Ascending aorta (tissue), 2 donors: ENCODE data around the gene ATXN10. TPM values are rescaled to one million over a fixed set of nuclear protein-coding genes. Genes with fewer than 3 reads are reported as not detected.

ENCODE experiments used
- DNase-seq, 2 donors: peaks; one replicate each; pipeline ENCODE4 v3.0.0-alpha.2; 2019; ENCODE audit warnings: low spot score in 2 of 2
- H3K27ac ChIP-seq, 2 donors: fragments of 200-600 bp; sonication (generic); one replicate each; pipeline ENCODE4 v1.5.1; 2016 to 2017; ENCODE audit warnings: mild to moderate bottlenecking in 1 of 2
- H3K27me3 ChIP-seq: fragments of 200-600 bp; sonication (generic); one replicate; pipeline ENCODE4 v1.5.1; 2017
- H3K36me3 ChIP-seq, 2 donors: fragments of 200-600 bp; sonication (generic); one replicate each; pipeline ENCODE4 v1.5.1; 2016
- H3K4me1 ChIP-seq, 2 donors: fragments of 200-600 bp; sonication (generic); one replicate each; pipeline ENCODE4 v1.5.1; 2016 to 2017; ENCODE audit warnings: mild to moderate bottlenecking in 1 of 2
- H3K4me3 ChIP-seq, 2 donors: fragments of 200-600 bp; sonication (generic); one replicate each; pipeline ENCODE4 v1.5.1; 2016 to 2017; ENCODE audit warnings: mild to moderate bottlenecking in 1 of 2
- H3K9me3 ChIP-seq, 2 donors: fragments of 200-600 bp; sonication (generic); one replicate each; pipeline ENCODE4 v1.5.1; 2016
- CTCF ChIP-seq, 3 experiments: fragments of 200-600 bp in 2 of 3; fragments of 450-650 bp in 1 of 3; sonication (generic) in 2 of 3; IDR thresholded peaks; one replicate each; pipeline ENCODE4 v1.5.1; 2016 to 2019; ENCODE audit warnings: antibody characterized with exemption in 3 of 3, mild to moderate bottlenecking in 1 of 3, moderate library complexity in 1 of 3
- intact Hi-C: fragments of 100-400 bp; cut with DNase I; formaldehyde crosslinking; loops from one replicate; pipeline ENCODE4 v1.15.1; 2023
- total RNA-seq: library from RNA; depleted of rRNA; stranded (reverse); fragments of >200 nt; gene quantifications from one replicate; pipeline ENCODE4 v1.1.0, GENCODE V29; 2016

The ATXN10 gene
- total RNA-seq, 1 donor from 2014 or later, result 82.1 TPM

GRCh38 chr22:45889093-45889538 is 217.5 kb downstream of the ATXN10 start:
- H3K27me3 ChIP-seq, result peaks cover 9% of the 10 kb centered on the region
- no peaks in the 10 kb centered on the region for H3K9me3 ChIP-seq
- no peak overlapping the region for H3K27ac ChIP-seq
- DNase-seq, result no peak
- TF ChIP-seq CTCF (IDR thresholded peaks at IDR 0.05), result no peak
- no peaks in the 10 kb centered on the region for H3K36me3 ChIP-seq
- H3K4me1 ChIP-seq, result no peaks in the 10 kb centered on the region
- intact Hi-C loops, result no loop called here
- no peak overlapping the region for H3K4me3 ChIP-seq

GRCh38 chr22:45889539-45890350 is 218.1 kb downstream of the ATXN10 start:
- no peaks in the 10 kb centered on the region for H3K4me1 ChIP-seq
- no peak for DNase-seq
- H3K27me3 ChIP-seq, result peaks cover 9% of the 10 kb centered on the region
- intact Hi-C loops, result no loop called here
- no peaks in the 10 kb centered on the region for H3K36me3 ChIP-seq
- H3K27ac ChIP-seq, result no peak overlapping the region
- TF ChIP-seq CTCF (IDR thresholded peaks at IDR 0.05), result no peak
- H3K9me3 ChIP-seq, result no peaks in the 10 kb centered on the region
- peak overlapping the region in 1 of 2 donors; percentile 25 for H3K4me3 ChIP-seq

- no peak for TF ChIP-seq CTCF (IDR thresholded peaks at IDR 0.05)
- DNase-seq, result no peak
- intact Hi-C loops, result no loop called here
Observed at GRCh38 chr22:45890351-45890635, 218.7 kb downstream of the ATXN10 start.

GRCh38 chr22:45891021-45891421 is 219.4 kb downstream of the ATXN10 start:
- H3K36me3 ChIP-seq, result no peaks in the 10 kb centered on the region
- H3K4me3 ChIP-seq, result no peak overlapping the region
- H3K27ac ChIP-seq, result no peak overlapping the region
- DNase-seq, result no peak
- TF ChIP-seq CTCF (IDR thresholded peaks at IDR 0.05), result no peak
- intact Hi-C loops, result no loop called here
- no peaks in the 10 kb centered on the region for H3K9me3 ChIP-seq
- H3K4me1 ChIP-seq, result no peaks in the 10 kb centered on the region
- H3K27me3 ChIP-seq, result peaks cover 9% of the 10 kb centered on the region

More at GRCh38 chr22:45890351-45890635, 218.7 kb downstream of the ATXN10 start:
- Histone ChIP-seq H3K36me3 (no peaks in the 10 kb centered on the region), H3K4me1 (no peaks in the 10 kb centered on the region), H3K4me3 (no peak overlapping the region), H3K9me3 (no peaks in the 10 kb centered on the region), H3K27me3 (peaks cover 9% of the 10 kb centered on the region), H3K27ac (no peak overlapping the region)

- no peaks in the 10 kb centered on the region for H3K4me1 ChIP-seq
- DNase-seq, result no peak
- H3K4me3 ChIP-seq, result no peak overlapping the region
- intact Hi-C loops, result no loop called here
- H3K27me3 ChIP-seq, result peaks cover 9% of the 10 kb centered on the region
- H3K36me3 ChIP-seq, result no peaks in the 10 kb centered on the region
- no peak for TF ChIP-seq CTCF (IDR thresholded peaks at IDR 0.05)
- no peak overlapping the region for H3K27ac ChIP-seq
- no peaks in the 10 kb centered on the region for H3K9me3 ChIP-seq
Observed at GRCh38 chr22:45891471-45891995, 219.9 kb downstream of the ATXN10 start.
